ENCODE data around the gene CABCOCO1.
"Not testable (repeated sequence)": the region's sequence is repeated elsewhere in the genome, so short reads cannot be mapped to it uniquely, and the experiment has no call there.

CABCOCO1 gene

DNA sequence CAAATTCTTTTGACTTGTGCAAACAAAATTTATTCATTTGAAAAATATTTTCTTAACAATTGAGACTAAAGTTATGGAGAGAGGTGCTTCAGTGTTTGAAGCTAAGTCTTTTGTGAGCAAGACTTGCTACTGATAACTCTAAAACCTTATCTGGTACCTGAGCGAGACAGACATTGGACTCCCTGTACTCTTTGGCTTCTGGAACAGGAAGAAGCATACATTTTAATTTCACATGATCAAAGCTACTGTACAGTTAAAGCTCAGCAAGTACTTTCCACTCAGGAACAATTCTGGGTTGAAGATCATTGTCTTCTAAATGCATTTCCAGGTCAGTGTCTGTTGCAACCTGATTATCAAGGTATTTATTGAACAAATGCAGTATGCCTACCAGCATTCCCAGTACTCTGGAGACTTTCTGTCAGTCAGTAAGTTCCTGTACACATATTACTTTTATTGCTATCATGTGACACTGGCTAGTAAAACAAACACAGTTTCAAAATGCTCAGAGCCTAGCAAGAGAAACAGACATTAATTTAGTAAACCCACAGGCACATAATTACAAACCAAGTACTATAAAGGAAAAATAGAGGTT is 42.4 kb downstream of the CABCOCO1 start:
- in situ Hi-C loops (cut with HindIII; ENCODE audit: low sequenced_read_pairs): no loop called here

DNA sequence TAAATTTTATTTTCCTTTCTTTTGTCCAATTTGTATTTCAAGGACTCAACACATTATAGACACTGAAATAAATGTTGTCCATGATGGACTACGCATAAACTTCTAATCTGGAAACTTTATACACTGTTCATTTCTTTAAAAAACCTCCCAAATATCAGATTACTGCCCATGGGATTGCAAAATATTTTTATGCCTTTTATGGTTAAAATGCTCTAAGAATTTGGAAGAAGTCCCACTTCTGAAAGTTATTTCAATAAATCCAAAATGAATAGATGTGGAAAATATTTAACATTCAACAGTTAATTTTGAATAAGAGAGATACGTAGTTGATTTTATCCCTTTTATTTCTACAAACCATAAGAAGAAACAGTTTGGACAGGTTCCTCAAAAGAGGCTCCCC is 46.1 kb downstream of the CABCOCO1 start:
- in situ Hi-C loops (cut with HindIII; ENCODE audit: low sequenced_read_pairs): no loop called here

DNA sequence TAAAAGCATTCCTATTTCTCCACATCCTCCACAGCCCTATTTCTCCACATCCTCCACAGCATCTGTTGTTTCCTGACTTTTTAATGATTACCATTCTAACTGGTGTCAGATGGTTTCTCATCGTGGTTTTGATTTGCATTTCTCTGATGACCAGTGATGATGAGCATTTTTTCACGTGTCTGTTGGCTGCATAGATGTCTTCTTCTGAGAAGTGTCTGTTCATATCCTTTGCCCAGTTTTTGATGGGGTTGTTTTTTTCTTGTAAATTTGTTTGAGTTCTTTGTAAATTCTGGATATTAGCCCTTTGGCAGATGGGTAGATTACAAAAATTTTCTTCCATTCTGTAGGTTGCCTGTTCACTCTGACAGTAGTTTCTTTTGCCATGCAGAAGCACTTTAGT is 49.4 kb downstream of the CABCOCO1 start:
- in situ Hi-C loops (cut with HindIII; ENCODE audit: low sequenced_read_pairs): not testable (repeated sequence)

DNA sequence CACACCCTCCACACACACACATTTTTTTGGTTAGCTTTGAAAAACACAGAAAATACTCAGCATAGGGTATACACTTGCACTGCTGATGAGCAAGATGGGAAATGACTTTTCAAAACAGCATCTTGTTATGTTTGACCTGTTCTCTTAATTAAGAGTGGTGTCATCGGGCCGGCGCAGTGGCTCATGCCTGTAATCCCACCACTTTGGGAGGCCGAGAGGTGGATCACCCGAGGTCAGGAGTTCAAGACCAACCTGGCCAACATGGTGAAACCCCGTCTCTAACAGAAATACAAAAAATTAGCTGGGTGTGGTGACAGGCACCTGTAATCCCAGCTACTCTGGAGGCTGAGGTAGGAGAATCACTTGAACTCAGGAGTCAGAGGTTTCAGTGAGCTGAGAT is 56.7 kb downstream of the CABCOCO1 start:
- in situ Hi-C loops (cut with HindIII; ENCODE audit: low sequenced_read_pairs): not testable (repeated sequence)

DNA sequence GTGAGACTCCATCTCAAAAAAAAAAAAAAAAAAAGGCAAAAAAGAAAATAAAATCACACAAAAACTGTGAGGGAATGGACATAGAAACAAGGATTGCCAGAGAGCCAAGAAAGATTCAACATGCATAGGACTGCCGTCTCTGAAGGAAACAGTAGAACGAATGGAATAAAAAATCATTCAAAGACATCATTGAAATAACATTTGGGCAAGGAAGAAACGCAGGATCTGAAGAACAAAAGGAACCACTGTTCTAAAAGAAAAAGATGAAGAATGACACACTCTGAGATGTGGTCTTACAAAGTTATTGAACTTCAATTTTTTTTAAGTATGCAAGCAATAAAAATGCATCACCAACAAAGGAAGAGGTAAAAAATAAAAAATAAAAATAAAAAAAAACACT is 57.2 kb downstream of the CABCOCO1 start:
- in situ Hi-C loops (cut with HindIII; ENCODE audit: low sequenced_read_pairs): no loop called here

DNA sequence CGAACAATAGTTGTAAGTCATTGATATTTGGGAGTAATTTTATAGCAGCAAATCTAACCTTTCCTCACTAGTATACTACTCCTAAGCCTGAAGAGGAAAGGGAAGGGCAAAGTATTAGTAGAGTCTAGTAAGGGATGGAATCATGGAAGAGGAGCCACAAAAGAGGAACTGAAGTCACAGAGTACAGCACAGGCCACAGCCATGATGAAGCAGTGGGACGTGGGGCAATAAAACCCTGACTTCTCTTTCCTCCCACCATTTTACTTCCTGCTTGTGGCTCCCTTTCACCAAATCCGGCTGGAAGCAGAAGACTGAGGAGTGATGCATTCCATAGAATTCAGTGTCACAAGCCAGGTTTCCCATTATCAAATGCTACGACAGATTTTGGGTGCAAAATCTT is 58.7 kb downstream of the CABCOCO1 start:
- in situ Hi-C loops (cut with HindIII; ENCODE audit: low sequenced_read_pairs): no loop called here

DNA sequence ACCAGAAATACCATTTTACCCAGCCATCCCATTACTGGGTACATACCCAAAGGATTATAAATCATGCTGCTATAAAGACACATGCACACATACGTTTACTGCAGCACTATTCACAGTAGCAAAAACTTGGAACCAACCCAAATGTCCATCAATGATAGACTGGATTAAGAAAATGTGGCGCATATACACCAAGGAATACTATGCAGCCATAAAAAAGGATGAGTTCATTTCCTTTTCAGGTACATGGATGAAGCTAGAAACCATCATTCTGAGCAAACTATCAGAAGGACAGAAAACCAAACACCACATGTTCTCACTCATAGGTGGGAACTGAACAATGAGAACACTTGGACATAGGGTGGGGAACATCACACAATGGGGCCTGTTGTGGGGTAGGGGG is 62.5 kb downstream of the CABCOCO1 start:
- in situ Hi-C loops (cut with HindIII; ENCODE audit: low sequenced_read_pairs): not testable (repeated sequence)

DNA sequence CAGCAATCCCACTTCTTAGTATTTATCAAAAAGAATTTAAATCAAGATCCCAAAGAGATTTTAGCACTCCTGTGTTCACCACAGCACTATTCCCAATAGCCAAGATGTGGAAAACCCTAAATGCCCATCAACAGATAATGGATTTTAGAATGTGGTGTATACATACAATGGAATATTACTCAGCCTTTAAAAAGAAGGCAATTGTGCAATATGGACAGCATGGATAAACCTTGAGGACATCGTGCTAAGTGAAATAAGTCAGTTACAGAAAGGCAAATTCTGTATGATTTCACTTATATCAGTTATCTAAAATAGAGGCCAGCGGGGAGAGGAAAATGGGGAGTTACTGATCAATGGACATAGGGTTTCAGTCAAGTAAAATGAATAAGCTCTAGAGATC is 66.9 kb downstream of the CABCOCO1 start:
- in situ Hi-C loops (cut with HindIII; ENCODE audit: low sequenced_read_pairs): no loop called here

DNA sequence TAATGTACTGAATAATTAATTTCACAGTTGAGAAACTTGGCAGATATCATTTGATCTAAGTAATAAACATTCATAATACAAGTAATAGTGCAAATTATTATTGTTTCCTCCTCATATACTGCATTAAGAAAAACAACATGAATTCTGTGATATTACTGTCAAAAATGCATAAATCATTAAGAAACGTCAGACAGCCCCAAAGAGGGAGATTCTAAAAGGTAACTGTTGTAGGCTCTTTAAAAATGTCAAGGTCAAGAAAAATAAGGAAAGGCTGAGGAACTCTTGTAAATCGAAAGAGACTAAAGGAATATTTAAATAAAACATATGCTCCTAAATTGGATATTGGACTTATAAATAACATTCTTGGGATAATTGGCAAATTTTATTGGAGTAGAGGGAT is 67.9 kb downstream of the CABCOCO1 start:
- in situ Hi-C loops (cut with HindIII; ENCODE audit: low sequenced_read_pairs): no loop called here

DNA sequence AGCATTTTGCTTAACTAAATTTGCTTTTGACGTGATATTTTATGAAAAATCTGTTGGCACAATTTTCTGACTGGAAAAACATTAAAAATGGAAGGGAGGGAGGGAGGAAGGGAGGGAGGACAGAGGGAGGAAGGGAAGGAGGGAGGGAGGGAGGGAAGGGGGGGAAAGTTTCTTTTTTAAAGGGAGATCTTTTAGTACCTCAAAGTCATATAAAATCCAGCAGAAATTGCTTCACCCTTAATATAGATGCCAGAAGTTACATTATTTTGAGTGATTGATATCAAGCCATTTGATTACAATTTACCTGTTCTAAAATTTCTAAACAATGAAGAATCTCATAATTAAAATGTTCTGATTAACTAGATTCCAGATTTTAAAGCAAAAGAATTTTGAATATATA is 68.9 kb downstream of the CABCOCO1 start:
- in situ Hi-C loops (cut with HindIII; ENCODE audit: low sequenced_read_pairs): no loop called here

DNA sequence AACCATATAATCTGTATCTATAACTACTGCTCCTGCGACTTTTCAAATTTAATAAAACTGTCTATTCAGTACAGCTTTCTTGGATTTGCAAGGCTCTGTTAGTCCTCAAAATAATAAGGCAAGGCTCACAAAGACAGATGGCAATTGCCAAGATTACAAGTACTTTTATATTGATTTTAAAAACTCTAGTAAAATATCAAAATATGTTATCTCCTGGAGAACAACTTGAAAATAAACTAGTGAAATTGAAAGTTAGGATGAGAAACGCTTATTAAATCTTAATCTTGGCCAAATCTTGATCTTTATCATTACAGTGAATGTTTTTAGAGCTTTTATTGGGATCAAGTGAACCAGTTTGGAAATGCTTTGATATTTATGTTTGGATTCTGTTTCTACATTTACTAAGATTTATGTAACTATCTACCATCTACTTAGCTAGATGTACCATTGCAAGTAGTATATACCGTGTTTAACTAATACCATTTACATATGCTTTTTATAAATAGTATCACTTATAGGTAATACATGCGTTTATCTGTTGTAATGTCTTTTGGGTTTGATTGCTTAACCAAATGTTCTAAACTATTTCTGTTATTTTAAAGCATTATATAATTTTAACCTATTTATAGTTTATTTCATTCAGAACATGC is 70.0 kb downstream of the CABCOCO1 start:
- in situ Hi-C loops (cut with HindIII; ENCODE audit: low sequenced_read_pairs): no loop called here

DNA sequence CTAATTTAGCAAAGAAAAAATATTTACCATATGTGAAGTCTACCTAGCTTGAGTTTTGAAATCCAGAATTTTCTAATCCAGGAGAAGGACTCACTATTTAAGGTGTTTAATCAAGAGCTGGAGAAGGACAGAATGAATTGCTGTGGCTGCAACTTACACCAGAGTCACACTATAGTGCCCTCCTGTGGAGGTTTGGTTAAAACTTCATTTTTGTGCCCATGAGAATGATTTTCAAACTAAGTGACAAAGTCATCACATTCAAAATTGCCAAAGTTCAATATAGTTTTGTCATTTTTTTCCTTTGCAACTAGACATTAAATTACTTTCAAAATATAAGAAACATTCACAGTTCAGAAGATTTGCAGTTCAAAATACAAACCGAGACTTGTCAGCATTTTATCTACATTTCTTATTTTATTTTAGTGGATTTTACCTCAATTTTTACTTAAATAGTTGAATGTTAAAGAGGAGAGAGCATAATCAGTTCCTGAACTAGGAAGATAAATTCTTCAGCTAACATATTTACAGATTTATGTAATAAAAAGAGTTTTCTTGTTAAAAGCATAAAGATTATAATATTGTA is 70.7 kb downstream of the CABCOCO1 start:
- in situ Hi-C loops (cut with HindIII; ENCODE audit: low sequenced_read_pairs): no loop called here

DNA sequence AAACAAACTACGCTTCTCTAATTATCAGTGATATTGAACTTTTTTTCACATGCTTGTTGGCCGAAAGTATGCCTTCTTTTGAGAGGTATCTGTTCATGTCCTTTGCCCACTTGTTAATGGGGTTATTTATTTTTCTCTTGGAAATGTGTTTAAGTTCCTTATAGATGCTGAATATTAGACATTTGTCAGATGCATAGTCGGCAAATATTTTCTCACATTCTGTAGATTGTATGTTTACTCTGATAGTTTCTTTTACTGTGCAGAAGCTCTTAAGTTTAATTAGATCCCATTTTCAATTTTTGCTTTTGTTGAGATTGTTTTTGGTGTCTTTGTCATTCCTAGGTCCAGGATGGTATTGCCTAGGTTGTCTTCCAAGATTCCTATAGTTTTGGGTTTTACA is 73.2 kb downstream of the CABCOCO1 start:
- in situ Hi-C loops (cut with HindIII; ENCODE audit: low sequenced_read_pairs): no loop called here

DNA sequence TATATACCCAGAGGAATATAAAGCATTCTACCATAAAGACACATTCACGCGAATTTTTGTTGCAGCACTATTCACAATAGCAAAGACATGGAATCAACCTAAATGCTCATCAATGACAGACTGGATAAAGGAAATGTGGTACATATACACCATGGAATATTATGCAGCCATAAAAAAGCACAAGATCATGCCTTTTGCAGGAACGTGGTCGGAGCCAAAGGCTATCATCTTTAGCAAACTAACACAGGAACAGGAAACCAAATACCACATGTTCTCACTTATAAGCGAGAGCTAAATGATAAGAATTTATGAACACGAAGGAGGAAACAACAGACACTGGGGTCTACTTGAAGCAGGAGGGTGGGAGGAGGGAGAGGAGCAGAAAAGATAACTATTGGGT is 74.7 kb downstream of the CABCOCO1 start:
- in situ Hi-C loops (cut with HindIII; ENCODE audit: low sequenced_read_pairs): not testable (repeated sequence)

DNA sequence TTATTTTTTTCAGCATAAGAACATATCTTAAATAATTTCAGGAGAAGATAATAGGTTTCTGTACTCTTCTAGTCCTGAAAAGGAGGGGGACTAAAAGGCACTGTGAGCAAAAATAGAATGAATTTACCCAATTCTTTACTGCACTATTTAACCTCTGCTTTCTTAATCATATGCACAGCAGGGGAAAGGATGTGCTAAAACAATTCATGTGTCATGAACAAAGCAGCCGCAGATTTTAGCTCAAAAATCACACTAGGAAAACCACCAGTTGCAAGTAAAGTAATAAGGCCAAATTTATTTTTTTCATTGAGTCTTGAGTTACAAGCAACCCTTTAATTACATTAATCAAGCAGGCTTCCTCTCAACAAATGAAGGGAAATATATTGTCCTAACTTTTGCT is 80.1 kb downstream of the CABCOCO1 start:
- in situ Hi-C loops (cut with HindIII; ENCODE audit: low sequenced_read_pairs): no loop called here

DNA sequence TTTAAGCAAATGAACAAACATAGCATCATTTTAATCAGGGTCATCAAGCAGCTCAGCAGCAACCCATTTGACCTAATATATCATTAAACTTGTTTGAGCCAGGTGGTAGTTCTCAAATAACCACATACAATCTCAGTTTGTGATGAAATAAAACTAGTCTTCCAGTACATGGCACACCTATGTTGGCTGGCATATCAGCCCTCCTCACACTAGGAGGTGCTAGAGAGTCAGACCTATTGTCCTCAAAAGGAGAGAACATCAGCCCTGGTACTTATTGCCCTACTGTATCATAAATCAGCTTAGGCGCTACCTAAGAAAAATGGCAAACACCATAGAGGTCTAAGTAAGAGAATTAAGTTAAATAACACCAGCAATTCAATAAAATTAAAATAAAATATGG is 81.7 kb downstream of the CABCOCO1 start:
- in situ Hi-C loops (cut with HindIII; ENCODE audit: low sequenced_read_pairs): no loop called here

DNA sequence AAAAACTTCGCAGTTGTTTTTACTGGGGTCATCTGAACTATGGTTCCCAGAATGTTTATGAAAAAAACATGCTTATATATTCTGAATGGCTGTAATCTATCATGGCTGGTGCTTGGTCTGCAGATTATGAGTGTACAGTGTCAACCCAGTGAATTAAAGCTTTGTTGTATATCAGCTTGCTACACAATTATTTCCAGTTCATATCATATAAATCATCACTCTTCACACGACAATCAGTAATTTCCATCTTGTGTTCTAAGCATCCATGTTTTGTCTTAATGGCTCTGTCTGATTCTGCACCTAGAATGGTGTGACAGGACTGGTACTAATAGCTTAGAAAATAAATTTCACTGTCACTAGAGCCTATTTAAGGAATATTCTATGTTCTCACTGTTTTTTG is 83.6 kb downstream of the CABCOCO1 start:
- in situ Hi-C loops (cut with HindIII; ENCODE audit: low sequenced_read_pairs): no loop called here

DNA sequence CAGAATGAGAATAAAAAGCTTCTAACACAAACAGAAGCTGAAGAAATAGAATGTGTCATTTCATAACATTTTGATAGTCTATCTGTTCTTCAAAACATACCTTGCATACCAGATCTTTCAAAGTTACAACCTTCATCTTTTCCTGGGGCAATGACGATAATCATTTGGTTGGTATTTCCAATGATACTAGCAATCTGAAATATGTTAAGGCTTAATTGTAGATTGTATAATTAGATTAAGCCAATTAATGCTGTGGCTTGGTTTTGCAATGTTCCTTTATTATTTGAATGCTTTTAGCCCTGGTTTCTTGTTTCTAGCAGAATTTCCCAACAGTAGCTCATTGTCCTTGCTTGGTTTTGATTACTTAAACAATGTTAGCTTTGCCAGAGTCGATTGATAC is 84.6 kb downstream of the CABCOCO1 start:
- in situ Hi-C loops (cut with HindIII; ENCODE audit: low sequenced_read_pairs): no loop called here

DNA sequence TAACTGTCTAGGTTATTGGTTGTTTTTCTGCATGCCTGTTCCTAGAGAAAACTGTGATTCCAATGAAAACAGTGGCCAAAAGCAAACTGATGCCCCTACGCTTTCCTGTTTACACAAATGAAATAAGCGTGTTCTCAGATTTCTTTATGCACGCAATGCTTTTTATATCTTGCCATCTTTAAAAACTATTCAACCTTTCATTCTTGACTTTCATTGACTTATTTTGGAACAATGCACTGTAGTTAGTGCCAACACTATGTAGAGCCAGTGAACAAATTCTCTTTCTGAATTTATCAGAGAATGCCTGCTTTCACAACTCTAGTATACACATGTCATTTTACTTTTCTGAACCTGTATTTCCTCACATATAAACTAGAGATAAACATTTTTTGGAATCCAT is 86.6 kb downstream of the CABCOCO1 start:
- in situ Hi-C loops (cut with HindIII; ENCODE audit: low sequenced_read_pairs): no loop called here

DNA sequence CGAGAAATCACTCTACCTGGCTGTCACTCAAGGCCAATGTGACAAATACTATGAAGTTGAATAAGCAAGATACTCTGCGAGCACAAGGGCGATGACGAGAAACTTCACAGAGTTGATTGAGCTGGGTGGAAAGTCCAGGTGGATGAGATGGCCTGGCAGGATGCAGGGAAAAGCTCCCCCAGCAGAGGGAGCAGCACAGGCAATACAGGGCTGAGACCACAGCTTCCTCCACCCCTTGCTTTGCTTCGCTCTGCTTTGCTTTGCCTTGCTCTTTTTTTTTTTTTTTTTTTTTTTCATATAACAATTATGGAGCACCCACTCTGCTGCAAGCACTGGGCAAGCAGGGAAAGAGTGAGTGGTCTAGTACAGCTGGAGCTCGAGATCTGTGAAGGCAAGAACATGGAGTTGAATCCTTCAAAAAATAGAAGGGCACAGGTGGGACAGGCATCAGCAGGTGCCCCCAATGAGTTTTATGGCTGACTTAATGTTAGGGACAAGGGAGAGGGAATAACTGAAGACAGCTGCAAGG is 88.3 kb downstream of the CABCOCO1 start:
- in situ Hi-C loops (cut with HindIII; ENCODE audit: low sequenced_read_pairs): no loop called here

DNA sequence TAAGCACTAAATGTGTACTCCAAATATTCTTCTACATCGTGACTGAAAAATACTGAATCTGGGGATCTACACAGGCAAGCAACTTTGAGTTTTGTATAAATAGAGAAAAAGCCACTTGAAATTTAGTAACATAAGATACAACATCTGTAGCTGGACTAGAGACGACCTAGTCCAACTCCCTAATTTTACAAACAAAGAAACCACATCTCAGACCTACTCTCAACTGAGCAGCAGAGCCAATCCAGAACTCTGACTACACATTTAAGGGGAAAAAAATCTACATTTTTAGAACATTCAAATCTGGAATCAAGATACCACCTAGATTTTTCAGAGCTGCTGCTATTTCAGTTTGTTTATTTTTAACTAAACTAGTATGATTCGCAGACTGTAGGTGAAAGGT is 88.9 kb downstream of the CABCOCO1 start:
- in situ Hi-C loops (cut with HindIII; ENCODE audit: low sequenced_read_pairs): no loop called here

All from DLD1 (cell line).